Vagina (tissue), 2 donors: ENCODE measurements around the gene MFSD6. TPM values are rescaled to one million over a fixed set of nuclear protein-coding genes. Genes with fewer than 3 reads are reported as not detected.

Source experiments
- DNase-seq, 2 donors: peaks; one replicate each; pipeline ENCODE4 v3.0.0-alpha.2; 2017; ENCODE audit errors: extremely low spot score in 2 of 2
- H3K27ac ChIP-seq: fragments of 200-600 bp; sonication (generic); one replicate; pipeline ENCODE4 v1.5.1; 2019
- H3K27me3 ChIP-seq: fragments of 200-600 bp; sonication (generic); one replicate; pipeline ENCODE4 v1.5.1; 2019
- H3K36me3 ChIP-seq, 2 donors: fragments of 200-600 bp; sonication (generic); one replicate each; pipeline ENCODE4 v1.5.1; 2017 to 2019
- H3K4me1 ChIP-seq: fragments of 200-600 bp; sonication (generic); one replicate; pipeline ENCODE4 v1.5.1; 2019
- H3K4me3 ChIP-seq, 2 donors: fragments of 200-600 bp; sonication (generic); 1 replicate in 1 of 2; 2 replicates in 1 of 2; pipeline ENCODE4 v1.5.1; 2016 to 2019
- H3K9me3 ChIP-seq: fragments of 200-600 bp; sonication (generic); one replicate; pipeline ENCODE4 v1.5.1; 2019
- POLR2A ChIP-seq, 2 donors: fragments of 450-650 bp; IDR thresholded peaks; one replicate each; pipeline ENCODE4 v1.6.1; 2017; ENCODE audit warnings: antibody characterized with exemption in 2 of 2, mild to moderate bottlenecking in 2 of 2, moderate library complexity in 2 of 2
- POLR2AphosphoS5 ChIP-seq, 2 donors: sonication (generic); formaldehyde crosslinking; IDR thresholded peaks; one replicate each; pipeline ENCODE4 v1.9.0; 2017; ENCODE audit warnings: antibody characterized with exemption in 2 of 2, mild to moderate bottlenecking in 2 of 2, low read depth in 1 of 2; ENCODE audit not compliant: insufficient read depth in 1 of 2
- intact Hi-C: fragments of 100-400 bp; cut with DNase I; formaldehyde crosslinking; loops from one replicate; pipeline ENCODE4 v1.15.1; 2023
- total RNA-seq: library from RNA; depleted of rRNA; stranded (reverse); fragments of >200 nt; gene quantifications from one replicate; pipeline ENCODE4 v1.2.3, GENCODE V29; 2016
- TF ChIP-seq, protein P1 (sequence below), 3 experiments: fragments of 450-650 bp in 2 of 3; fragments of 200-600 bp in 1 of 3; sonication (generic) in 1 of 3; IDR thresholded peaks; one replicate each; pipeline ENCODE4 v1.5.1; 2017 to 2019; ENCODE audit warnings: antibody characterized with exemption in 3 of 3, mild to moderate bottlenecking in 2 of 3, moderate library complexity in 2 of 3

The MFSD6 gene
- total RNA-seq, 1 donor from 2014 or later = 84.7 TPM

GRCh38 chr2:190415794-190416775 is 7.9 kb downstream of the MFSD6 start:
- DNase-seq = no peak
- Histone ChIP-seq H3K4me3 (no peak overlapping the region), H3K4me1 (peaks cover 75% of the 10 kb centered on the region), H3K27ac (peak overlapping the region; percentile 45), H3K27me3 (no peaks in the 10 kb centered on the region), H3K36me3 (no peaks in the 10 kb centered on the region), H3K9me3 (no peaks in the 10 kb centered on the region)
- TF ChIP-seq, protein P1, sequence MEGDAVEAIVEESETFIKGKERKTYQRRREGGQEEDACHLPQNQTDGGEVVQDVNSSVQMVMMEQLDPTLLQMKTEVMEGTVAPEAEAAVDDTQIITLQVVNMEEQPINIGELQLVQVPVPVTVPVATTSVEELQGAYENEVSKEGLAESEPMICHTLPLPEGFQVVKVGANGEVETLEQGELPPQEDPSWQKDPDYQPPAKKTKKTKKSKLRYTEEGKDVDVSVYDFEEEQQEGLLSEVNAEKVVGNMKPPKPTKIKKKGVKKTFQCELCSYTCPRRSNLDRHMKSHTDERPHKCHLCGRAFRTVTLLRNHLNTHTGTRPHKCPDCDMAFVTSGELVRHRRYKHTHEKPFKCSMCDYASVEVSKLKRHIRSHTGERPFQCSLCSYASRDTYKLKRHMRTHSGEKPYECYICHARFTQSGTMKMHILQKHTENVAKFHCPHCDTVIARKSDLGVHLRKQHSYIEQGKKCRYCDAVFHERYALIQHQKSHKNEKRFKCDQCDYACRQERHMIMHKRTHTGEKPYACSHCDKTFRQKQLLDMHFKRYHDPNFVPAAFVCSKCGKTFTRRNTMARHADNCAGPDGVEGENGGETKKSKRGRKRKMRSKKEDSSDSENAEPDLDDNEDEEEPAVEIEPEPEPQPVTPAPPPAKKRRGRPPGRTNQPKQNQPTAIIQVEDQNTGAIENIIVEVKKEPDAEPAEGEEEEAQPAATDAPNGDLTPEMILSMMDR (IDR thresholded peaks at IDR 0.05) = no peak
- no peak for TF ChIP-seq POLR2AphosphoS5 (IDR thresholded peaks at IDR 0.05; ENCODE audit: insufficient read depth in 1 of 2, low read depth in 1 of 2)
- TF ChIP-seq POLR2A (IDR thresholded peaks at IDR 0.05) = no peak
- intact Hi-C loops = no loop called here

- H3K4me1 ChIP-seq = peaks cover 78% of the 10 kb centered on the region
- TF ChIP-seq POLR2A (IDR thresholded peaks at IDR 0.05) (no peak), POLR2AphosphoS5 (IDR thresholded peaks at IDR 0.05; ENCODE audit: insufficient read depth in 1 of 2, low read depth in 1 of 2) (no peak)
- TF ChIP-seq, protein P1 (IDR thresholded peaks at IDR 0.05) = no peak
- H3K4me3 ChIP-seq = no peak overlapping the region
- DNase-seq = no peak
- H3K27me3 ChIP-seq = no peaks in the 10 kb centered on the region
- intact Hi-C loops = no loop called here
- no peaks in the 10 kb centered on the region for H3K36me3 ChIP-seq
- no peaks in the 10 kb centered on the region for H3K9me3 ChIP-seq
- H3K27ac ChIP-seq = peak overlapping the region; percentile 45
Measured at GRCh38 chr2:190417045-190417842, 9.1 kb downstream of the MFSD6 start.

DNA sequence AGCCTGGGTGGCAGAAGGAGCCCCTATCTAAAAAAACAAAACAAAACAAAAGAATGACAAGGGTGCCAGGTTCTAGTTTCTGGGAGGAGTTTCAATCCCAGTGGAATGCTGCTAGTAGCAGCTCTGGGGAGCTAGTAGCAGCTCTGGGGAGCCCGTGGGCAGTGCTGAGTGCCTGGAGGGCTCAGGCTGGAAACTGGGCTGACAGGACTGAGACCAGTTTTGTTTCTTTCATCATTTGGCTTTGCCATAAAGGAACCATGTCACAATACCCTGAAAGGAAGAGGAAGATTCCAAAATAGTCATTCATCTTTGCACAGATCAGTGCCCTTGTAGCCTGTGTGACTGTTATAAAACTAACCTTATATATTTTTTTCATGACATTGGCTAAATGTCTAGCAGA is 10.6 kb downstream of the MFSD6 start:
- intact Hi-C loops = no loop called here
- H3K27ac ChIP-seq = no peak overlapping the region
- H3K4me3 ChIP-seq = no peak overlapping the region
- H3K36me3 ChIP-seq = no peaks in the 10 kb centered on the region
- H3K27me3 ChIP-seq = no peaks in the 10 kb centered on the region
- no peak for DNase-seq
- H3K9me3 ChIP-seq = no peaks in the 10 kb centered on the region
- peaks cover 65% of the 10 kb centered on the region for H3K4me1 ChIP-seq
- TF ChIP-seq, protein P1 (IDR thresholded peaks at IDR 0.05) = no peak
- no peak for TF ChIP-seq POLR2AphosphoS5 (IDR thresholded peaks at IDR 0.05; ENCODE audit: insufficient read depth in 1 of 2, low read depth in 1 of 2)
- TF ChIP-seq POLR2A (IDR thresholded peaks at IDR 0.05) = no peak

DNA sequence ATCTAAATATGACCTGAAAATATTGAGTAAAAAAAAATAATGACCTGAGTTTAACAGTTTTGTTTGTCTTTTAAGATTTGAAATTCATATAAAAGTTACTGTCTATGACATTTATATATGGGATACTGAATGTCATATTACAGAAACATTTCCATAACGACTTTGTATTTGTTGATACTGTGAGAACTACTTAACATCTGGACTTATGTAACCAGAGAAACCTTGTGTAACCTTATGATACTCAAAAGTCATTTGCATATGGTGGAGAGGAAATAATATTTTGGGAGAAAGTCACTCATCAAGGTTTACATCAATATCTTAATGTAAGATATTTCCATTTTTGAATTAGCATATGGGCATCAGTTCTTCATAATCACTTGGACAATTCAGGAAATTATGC is 12.6 kb downstream of the MFSD6 start:
- H3K27ac ChIP-seq = no peak overlapping the region
- H3K9me3 ChIP-seq = no peaks in the 10 kb centered on the region
- TF ChIP-seq, protein P1 (IDR thresholded peaks at IDR 0.05) = no peak
- TF ChIP-seq POLR2A (IDR thresholded peaks at IDR 0.05) (no peak), POLR2AphosphoS5 (IDR thresholded peaks at IDR 0.05; ENCODE audit: insufficient read depth in 1 of 2, low read depth in 1 of 2) (no peak)
- H3K4me1 ChIP-seq = peaks cover 57% of the 10 kb centered on the region
- H3K27me3 ChIP-seq = no peaks in the 10 kb centered on the region
- no peak for DNase-seq
- intact Hi-C loops = no loop called here
- H3K4me3 ChIP-seq = no peak overlapping the region
- no peaks in the 10 kb centered on the region for H3K36me3 ChIP-seq
